ENCODE measurements around the gene RNF223. TPM values are rescaled to one million over a fixed set of nuclear protein-coding genes. Genes with fewer than 3 reads are reported as not detected.

The RNF223 gene
- total RNA-seq, 1 donor from 2014 or later = not detected

- no peak overlapping the region for H3K27ac Mint-ChIP-seq
- H3K4me3 Mint-ChIP-seq = no peak overlapping the region
- peaks cover 10% of the 10 kb centered on the region for H3K27me3 Mint-ChIP-seq
- DNase-seq (no peak), ATAC-seq (ENCODE audit: low read depth) (no peak)
- ChIA-PET CTCF (interaction anchor here (0.8 kb wide), 1 partner anchor 267 kb away, joined by 3 read pairs; no protein-coding TSS in a partner anchor), POLR2A (interaction anchor here (1.1 kb wide), 2 partner anchors 11 to 14 kb away, joined by 3 read pairs; partner anchors contain the start of gene ISG15)
- intact Hi-C loops (cut with micrococcal nuclease) = no loop called here
- no peaks in the 10 kb centered on the region for H3K9me3 Mint-ChIP-seq
- no peaks in the 10 kb centered on the region for H3K36me3 Mint-ChIP-seq (ENCODE audit: low read depth)
- peaks cover 3% of the 10 kb centered on the region for H3K4me1 Mint-ChIP-seq
- no peak for TF ChIP-seq CTCF (IDR thresholded peaks at IDR 0.05)
These were observed 49.8 kb downstream of the RNF223 start for GRCh38 chr1:1024149-1024770.

DNA sequence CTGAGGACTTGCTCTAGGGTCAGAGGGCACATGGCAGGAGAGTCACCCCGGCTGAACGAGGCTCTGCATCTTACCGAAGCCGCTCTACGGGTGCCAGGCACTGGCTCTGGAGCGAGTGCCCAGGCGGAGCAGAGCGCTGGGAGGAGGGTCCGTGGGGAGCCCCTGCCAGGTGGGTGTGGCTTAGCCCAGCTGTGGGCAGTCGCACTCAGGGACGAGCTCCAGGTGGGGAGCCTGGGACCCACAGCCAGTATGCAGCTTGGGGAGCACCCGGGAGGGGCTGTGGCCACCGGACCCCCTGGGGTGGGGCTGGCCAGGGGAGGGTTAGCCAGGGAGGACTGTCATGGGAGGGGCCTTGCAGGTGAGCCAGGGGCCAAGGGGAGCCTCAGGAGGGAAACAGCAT lies 50.4 kb downstream of the RNF223 start:
- intact Hi-C loops (cut with micrococcal nuclease) = no loop called here
- peaks cover 10% of the 10 kb centered on the region for H3K27me3 Mint-ChIP-seq
- TF ChIP-seq CTCF (IDR thresholded peaks at IDR 0.05) = no peak
- H3K27ac Mint-ChIP-seq = no peak overlapping the region
- no peaks in the 10 kb centered on the region for H3K36me3 Mint-ChIP-seq (ENCODE audit: low read depth)
- no peak for ATAC-seq (ENCODE audit: low read depth)
- peaks cover 6% of the 10 kb centered on the region for H3K4me1 Mint-ChIP-seq
- no peak overlapping the region for H3K4me3 Mint-ChIP-seq
- POLR2A ChIA-PET = interaction anchor here (1.1 kb wide), 2 partner anchors 10 to 14 kb away, joined by 3 read pairs; partner anchors contain the start of gene ISG15
- CTCF ChIA-PET = interaction anchor here (0.8 kb wide), 1 partner anchor 268 kb away, joined by 3 read pairs; no protein-coding TSS in a partner anchor
- no peak for DNase-seq
- H3K9me3 Mint-ChIP-seq = no peaks in the 10 kb centered on the region

DNA sequence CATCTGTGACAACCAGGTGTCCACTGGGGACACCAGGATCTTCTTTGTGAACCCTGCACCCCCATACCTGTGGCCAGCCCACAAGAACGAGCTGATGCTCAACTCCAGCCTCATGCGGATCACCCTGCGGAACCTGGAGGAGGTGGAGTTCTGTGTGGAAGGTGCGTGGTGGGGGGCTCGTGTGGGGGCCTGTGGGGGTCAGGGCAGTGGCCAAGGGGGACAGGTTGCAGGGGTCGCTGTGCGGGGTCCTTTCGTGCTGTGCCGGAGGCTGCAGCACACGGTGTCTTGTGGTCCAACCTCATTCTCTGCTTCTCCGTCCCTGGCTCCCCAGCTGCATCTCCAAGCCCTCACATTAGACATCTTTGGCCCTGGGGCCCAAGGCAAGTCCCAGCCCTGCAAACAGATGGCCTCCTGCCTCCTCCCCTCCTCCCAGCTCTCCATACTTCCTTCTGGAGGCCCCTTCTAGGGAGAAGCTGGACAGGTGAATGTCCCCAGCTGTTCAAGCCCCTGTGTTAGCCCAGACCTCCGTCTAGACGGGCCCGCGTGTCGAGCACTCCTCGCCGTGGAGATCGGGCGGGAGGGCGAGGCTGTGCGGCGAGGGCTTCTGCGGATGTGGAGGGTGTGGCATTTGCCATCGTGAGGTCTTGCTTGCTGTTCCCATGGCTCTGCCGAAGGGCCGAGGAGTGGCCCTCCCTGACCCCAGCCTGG lies 51.6 kb downstream of the RNF223 start:
- ATAC-seq (ENCODE audit: low read depth) (no peak), DNase-seq (no peak)
- Mint-ChIP-seq H3K36me3 (ENCODE audit: low read depth) (no peaks in the 10 kb centered on the region), H3K27me3 (peaks cover 10% of the 10 kb centered on the region), H3K4me1 (peaks cover 7% of the 10 kb centered on the region), H3K9me3 (no peaks in the 10 kb centered on the region), H3K4me3 (no peak overlapping the region), H3K27ac (no peak overlapping the region)
- intact Hi-C loops (cut with micrococcal nuclease) = no loop called here
- no peak for TF ChIP-seq CTCF (IDR thresholded peaks at IDR 0.05)
- ChIA-PET POLR2A (interaction anchor here (1.1 kb wide), 1 partner anchor 9 kb away, joined by 5 read pairs; the partner anchor contains the start of gene ISG15), CTCF (no interaction called here)

DNA sequence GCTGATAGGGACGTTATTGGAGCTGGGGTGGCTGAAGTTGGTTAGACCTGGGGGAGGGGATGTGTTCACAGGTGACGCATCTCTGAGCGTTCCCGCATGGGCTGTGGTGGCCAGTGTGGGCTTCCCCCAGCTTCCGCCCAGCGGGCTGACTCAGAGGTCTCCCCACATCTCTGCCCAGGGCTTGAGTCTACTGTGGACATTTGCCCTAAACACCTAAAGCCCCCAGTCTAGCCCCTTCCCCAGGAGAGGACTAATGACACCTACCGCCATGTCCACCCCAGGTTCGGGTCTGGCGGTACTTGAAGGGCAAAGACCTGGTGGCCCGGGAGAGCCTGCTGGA lies 52.2 kb downstream of the RNF223 start:
- Mint-ChIP-seq H3K9me3 (no peaks in the 10 kb centered on the region), H3K36me3 (ENCODE audit: low read depth) (no peaks in the 10 kb centered on the region), H3K27me3 (peaks cover 8% of the 10 kb centered on the region), H3K4me1 (peaks cover 8% of the 10 kb centered on the region), H3K27ac (no peak overlapping the region), H3K4me3 (no peak overlapping the region)
- no peak for TF ChIP-seq CTCF (IDR thresholded peaks at IDR 0.05)
- intact Hi-C loops (cut with micrococcal nuclease) = no loop called here
- DNase-seq (no peak), ATAC-seq (ENCODE audit: low read depth) (no peak)
- CTCF ChIA-PET = no interaction called here
- POLR2A ChIA-PET = interaction anchor here (0.6 to 1.1 kb wide), 2 partner anchors 9 kb away, joined by 3 to 5 read pairs; partner anchors contain the start of gene ISG15

All from activated B cell treated with CpG ODN at 0.5 μM for 24 hours (primary cell).